DMS 273 (cell line): ENCODE data around the gene SRGAP3.
A peak's percentile ranks its signal among the peaks of the same experiment; 100 is the strongest.

Experiments
- DNase-seq: peaks from one replicate; lab custom pipeline; 2025; ENCODE audit not compliant: unreplicated experiment; lab: John Stamatoyannopoulos, UW

SRGAP3 gene

GRCh38 chr3:8942746-8943488, 306.5 kb downstream of the SRGAP3 start:
- no peak for DNase-seq

DNA sequence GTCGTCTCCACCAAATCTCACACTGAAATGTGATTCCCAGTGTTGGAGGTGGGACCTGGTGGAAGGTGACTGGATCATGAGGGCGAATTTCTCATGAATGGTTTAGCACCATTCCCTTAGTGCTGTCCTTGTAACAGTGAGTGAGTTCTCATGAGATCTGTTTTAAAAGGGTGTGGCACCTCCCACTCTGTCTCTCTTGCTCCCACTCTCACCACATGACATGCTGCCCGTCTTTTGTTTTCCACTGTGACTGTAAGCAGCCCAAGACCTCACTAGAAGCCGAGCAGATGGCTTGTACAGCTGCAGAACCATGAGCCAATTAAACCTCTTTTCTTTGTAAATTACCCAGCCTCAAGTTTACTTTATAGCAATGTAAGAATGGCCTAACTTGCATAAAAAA, 307.3 kb downstream of the SRGAP3 start:
- no peak for DNase-seq

DNA sequence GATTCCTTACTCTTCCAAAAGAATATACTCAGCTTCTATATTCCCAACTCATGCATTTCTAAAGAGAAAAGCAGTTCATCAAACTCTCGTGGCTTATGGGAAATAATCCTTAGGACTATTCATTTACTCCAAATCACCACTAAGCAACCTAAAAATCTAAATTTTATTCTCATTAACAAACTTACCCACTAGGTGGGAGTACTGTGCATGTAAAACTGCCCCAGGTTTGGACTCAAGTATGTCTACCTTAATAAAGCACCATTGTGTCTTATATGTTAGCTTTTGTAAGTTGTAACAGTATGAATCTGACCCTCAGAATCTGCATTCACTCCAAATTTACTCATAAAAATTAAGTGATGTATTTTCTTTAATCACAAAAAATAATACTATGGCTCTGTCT, 311.4 kb downstream of the SRGAP3 start:
- peak; percentile 29 for DNase-seq

DNA sequence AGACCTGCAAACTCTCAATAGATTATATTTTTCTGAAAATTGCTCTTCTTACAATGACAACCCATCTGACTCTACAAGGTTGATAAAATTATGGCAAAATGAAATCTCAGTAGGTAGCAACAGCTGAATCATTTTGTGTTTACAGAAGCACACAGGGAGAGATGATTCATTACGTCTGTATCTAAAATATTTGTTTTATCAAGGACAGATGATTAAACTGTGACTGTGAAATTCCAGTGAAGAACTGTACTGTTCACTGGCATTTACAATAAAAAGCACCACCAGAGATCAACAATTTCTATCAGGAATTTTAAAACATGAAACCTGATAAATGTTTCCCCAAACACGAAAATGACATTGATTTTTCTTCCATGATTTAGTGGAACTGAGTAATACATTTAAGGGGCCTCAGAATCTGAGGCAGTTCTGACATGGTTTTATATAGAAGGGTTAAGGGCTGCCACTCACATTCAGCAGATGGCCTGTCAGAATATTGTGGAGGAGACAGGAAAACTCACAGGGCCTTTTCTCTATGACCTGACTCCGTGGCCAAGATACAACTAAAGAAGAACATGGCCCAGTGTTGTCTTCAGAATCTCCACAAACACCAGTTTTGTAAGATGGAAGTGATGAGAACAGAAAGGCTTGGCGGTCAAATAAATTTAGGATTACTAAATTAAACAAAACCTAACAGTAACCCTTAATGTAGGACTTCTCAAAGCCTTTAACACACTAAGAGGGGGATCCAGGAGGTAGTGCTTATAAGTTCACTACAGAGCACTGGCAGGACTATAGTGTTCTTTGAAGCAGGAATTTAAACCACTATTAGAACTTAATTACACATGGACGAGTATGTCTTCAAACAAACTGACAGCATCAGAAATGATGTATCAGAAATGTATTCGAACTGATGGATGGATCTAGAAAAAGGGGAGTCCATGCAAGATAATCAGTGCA, 312.1 kb downstream of the SRGAP3 start:
- DNase-seq: no peak

GRCh38 chr3:8932507-8932906, 316.9 kb downstream of the SRGAP3 start:
- DNase-seq: no peak

GRCh38 chr3:8931342-8931741, 318.1 kb downstream of the SRGAP3 start:
- DNase-seq: no peak
